Bronchial epithelial cell (primary cell): Measurements from ENCODE around the gene SPTBN1. TPM values are rescaled to one million over a fixed set of nuclear protein-coding genes. Genes with fewer than 3 reads are reported as not detected.
A peak's percentile ranks its signal among the peaks of the same experiment; 100 is the strongest.

Experiments
- DNase-seq: peaks from one replicate; pipeline ENCODE4 v3.0.0-alpha.2; 2010; ENCODE audit warnings: low read depth
- FAIRE-seq: peaks from 2 replicates; lab custom pipeline; 2011; peaks lifted over from hg19 to GRCh38; lab: Jason Lieb, UNC
- H3K27me3 ChIP-seq: 2 replicates; pipeline ENCODE4 v1.5.1; 2011; ENCODE audit warnings: low read length; ENCODE audit not compliant: control insufficient read depth, insufficient read depth
- H3K36me3 ChIP-seq: 2 replicates; pipeline ENCODE4 v1.5.1; 2011; ENCODE audit warnings: low read length; ENCODE audit not compliant: control insufficient read depth, insufficient read depth
- H3K4me3 ChIP-seq: 2 replicates; pipeline ENCODE4 v1.5.1; 2011; ENCODE audit warnings: mild to moderate bottlenecking, low read depth, low read length, control low read depth
- CTCF ChIP-seq: IDR thresholded peaks from 2 replicates; pipeline ENCODE4 v1.5.1; 2011; ENCODE audit warnings: mild to moderate bottlenecking, moderate library complexity, low read length, control low read depth, inconsistent platforms; ENCODE audit not compliant: insufficient read depth, severe bottlenecking
- total RNA-seq: library from RNA; depleted of rRNA; stranded (reverse); fragments of >200 nt; gene quantifications from 2 replicates; pipeline ENCODE4 v1.2.1, GENCODE V29; 2014

SPTBN1 gene
- total RNA-seq, 1 donor from 2014 or later = 339 TPM

- Histone ChIP-seq H3K4me3 (no peak overlapping the region), H3K27me3 (no peaks in the 10 kb centered on the region), H3K36me3 (peaks cover 15% of the 10 kb centered on the region)
- no peak for TF ChIP-seq CTCF
- FAIRE-seq (no peak), DNase-seq (peak; percentile 88)
Observed at GRCh38 chr2:54613794-54614257, 157.7 kb downstream of the SPTBN1 start.

- TF ChIP-seq CTCF = no peak
- H3K36me3 ChIP-seq = peaks cover 17% of the 10 kb centered on the region
- H3K4me3 ChIP-seq = no peak overlapping the region
- FAIRE-seq = no peak
- no peaks in the 10 kb centered on the region for H3K27me3 ChIP-seq
- no peak for DNase-seq
Observed at GRCh38 chr2:54614819-54615218, 158.7 kb downstream of the SPTBN1 start.

- no peak for TF ChIP-seq CTCF
- Histone ChIP-seq H3K4me3 (no peak overlapping the region), H3K36me3 (peaks cover 20% of the 10 kb centered on the region), H3K27me3 (no peaks in the 10 kb centered on the region)
- no peak for FAIRE-seq
- DNase-seq = no peak
Observed at GRCh38 chr2:54615832-54616534, 159.9 kb downstream of the SPTBN1 start.

- no peak for TF ChIP-seq CTCF
- Histone ChIP-seq H3K4me3 (no peak overlapping the region), H3K36me3 (peaks cover 25% of the 10 kb centered on the region), H3K27me3 (no peaks in the 10 kb centered on the region)
- DNase-seq = no peak
- no peak for FAIRE-seq
Observed at GRCh38 chr2:54617409-54617808, 161.3 kb downstream of the SPTBN1 start.

GRCh38 chr2:54618646-54619565 lies 162.8 kb downstream of the SPTBN1 start:
- no peak for DNase-seq
- Histone ChIP-seq H3K4me3 (no peak overlapping the region), H3K36me3 (peaks cover 29% of the 10 kb centered on the region), H3K27me3 (no peaks in the 10 kb centered on the region)
- no peak for FAIRE-seq
- no peak for TF ChIP-seq CTCF
